DND-41 (cell line): ENCODE measurements around the gene CRYGS.
"Not testable (repeated sequence)": the region's sequence is repeated elsewhere in the genome, so short reads cannot be mapped to it uniquely, and the experiment has no call there.

ENCODE experiments used
- ATAC-seq: fragments of 200-7000 bp; cut with Tn5 transposase; 3 replicates; pipeline ENCODE4 v1.9.1; 2021; ENCODE audit warnings: low read depth; ENCODE audit not compliant: insufficient read depth
- DNase-seq: peaks from one replicate; pipeline ENCODE4 v3.0.0-alpha.2; 2020
- H2AFZ ChIP-seq: 2 replicates; pipeline ENCODE4 v1.6.0; 2012; ENCODE audit warnings: low read depth, low read length
- H3K27ac ChIP-seq: 2 replicates; pipeline ENCODE4 v1.5.1; 2012; ENCODE audit warnings: low read length, inconsistent platforms
- H3K27me3 ChIP-seq: fragments of 200-600 bp; sonication (generic); 2 replicates; pipeline ENCODE4 v1.6.0; 2012; ENCODE audit warnings: low read length, mild to moderate bottlenecking, inconsistent platforms; ENCODE audit not compliant: insufficient read depth, poor library complexity
- H3K36me3 ChIP-seq: 2 replicates; pipeline ENCODE4 v1.5.1; 2012; ENCODE audit warnings: low read length, inconsistent platforms; ENCODE audit not compliant: insufficient read depth
- H3K4me1 ChIP-seq: 2 replicates; pipeline ENCODE4 v1.5.1; 2012; ENCODE audit warnings: mild to moderate bottlenecking, low read length; ENCODE audit not compliant: insufficient read depth
- H3K4me2 ChIP-seq: 2 replicates; pipeline ENCODE4 v1.6.0; 2012; ENCODE audit warnings: mild to moderate bottlenecking, moderate library complexity, low read length, inconsistent platforms; ENCODE audit not compliant: insufficient read depth
- H3K4me3 ChIP-seq, 2 experiments: fragments of 200-600 bp in 1 of 2; shearing (Covaris generic) in 1 of 2; 2 replicates each; pipeline ENCODE4 v1.5.1; 2012 to 2016; ENCODE audit warnings: inconsistent platforms in 2 of 2, low read length in 2 of 2, mild to moderate bottlenecking in 2 of 2, low read depth in 1 of 2, moderate library complexity in 1 of 2
- H3K79me2 ChIP-seq: 2 replicates; pipeline ENCODE4 v1.6.0; 2012; ENCODE audit warnings: low read length, inconsistent platforms; ENCODE audit not compliant: insufficient read depth
- H3K9ac ChIP-seq: 2 replicates; pipeline ENCODE4 v1.6.0; 2012; ENCODE audit warnings: low read depth, mild to moderate bottlenecking, inconsistent platforms, low read length, moderate library complexity
- H3K9me3 ChIP-seq: 2 replicates; pipeline ENCODE4 v1.5.1; 2012; ENCODE audit warnings: low read length, moderate library complexity, mild to moderate bottlenecking, inconsistent platforms; ENCODE audit not compliant: insufficient read depth, severe bottlenecking
- H4K20me1 ChIP-seq: 2 replicates; pipeline ENCODE4 v1.6.0; 2012; ENCODE audit warnings: low read length; ENCODE audit not compliant: insufficient read depth
- CTCF ChIP-seq: IDR thresholded peaks from 2 replicates; pipeline ENCODE4 v1.5.1; 2012; ENCODE audit warnings: borderline replicate concordance, low read length, moderate library complexity, mild to moderate bottlenecking; ENCODE audit not compliant: poor library complexity, severe bottlenecking; ENCODE audit errors: extremely low read depth
- EZH2 ChIP-seq: IDR thresholded peaks from 3 replicates; pipeline ENCODE4 v1.6.1; 2012; ENCODE audit warnings: borderline replicate concordance, low read depth, mild to moderate bottlenecking, moderate library complexity, low read length, inconsistent platforms; ENCODE audit not compliant: severe bottlenecking

The CRYGS gene

DNA sequence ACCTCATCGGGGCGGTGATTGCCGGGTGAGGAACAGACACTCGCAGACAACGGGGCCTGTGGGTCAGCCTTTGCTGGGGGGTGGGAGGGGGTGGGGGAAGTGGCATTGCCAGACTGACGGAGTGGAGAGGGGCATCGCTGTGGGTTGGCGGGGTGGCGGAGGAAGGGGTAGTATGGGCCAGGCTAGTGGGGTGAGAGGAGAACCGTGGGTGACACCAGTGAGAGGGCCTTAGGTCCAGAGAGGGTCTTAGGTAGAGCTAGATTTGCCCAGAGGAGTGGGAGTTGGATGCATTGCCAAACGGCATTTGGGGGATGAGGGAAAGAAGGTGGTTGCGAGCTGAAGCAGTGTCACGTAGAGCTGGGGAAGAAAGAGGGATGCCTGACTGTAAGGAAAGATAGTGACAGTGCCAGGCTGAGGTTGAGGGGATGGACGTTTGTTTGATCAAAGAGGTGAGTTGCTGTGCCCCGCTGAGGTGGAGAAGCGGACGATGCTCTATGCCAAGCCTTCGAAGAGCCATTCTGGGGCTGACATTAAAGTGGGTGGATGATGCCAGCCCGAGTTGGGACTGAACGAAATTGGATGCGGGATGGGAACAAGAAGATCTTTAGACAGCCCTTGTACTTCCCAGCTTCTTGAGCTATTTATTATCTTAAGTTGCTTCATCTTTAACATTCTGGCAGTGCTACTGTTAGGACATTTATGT is 26.9 kb upstream of the CRYGS start:
- peak overlapping the region; percentile 93 for H3K4me2 ChIP-seq
- H3K27me3 ChIP-seq: no peaks in the 10 kb centered on the region
- peak overlapping the region; percentile 76 for H3K9ac ChIP-seq
- peak overlapping the region; percentile 64 to 75 for H3K4me3 ChIP-seq
- peak overlapping the region; percentile 89 for H2AFZ ChIP-seq
- peaks cover 65% of the 10 kb centered on the region for H3K79me2 ChIP-seq
- H3K4me1 ChIP-seq: peaks cover 48% of the 10 kb centered on the region
- ATAC-seq: no peak
- no peak for TF ChIP-seq CTCF
- no peak for TF ChIP-seq EZH2
- DNase-seq: no peak
- H4K20me1 ChIP-seq: peaks cover 3% of the 10 kb centered on the region; the same call in 1 of the 2 replicates
- H3K27ac ChIP-seq: peak overlapping the region; percentile 84
- peaks cover 37% of the 10 kb centered on the region for H3K36me3 ChIP-seq
- no peaks in the 10 kb centered on the region for H3K9me3 ChIP-seq

DNA sequence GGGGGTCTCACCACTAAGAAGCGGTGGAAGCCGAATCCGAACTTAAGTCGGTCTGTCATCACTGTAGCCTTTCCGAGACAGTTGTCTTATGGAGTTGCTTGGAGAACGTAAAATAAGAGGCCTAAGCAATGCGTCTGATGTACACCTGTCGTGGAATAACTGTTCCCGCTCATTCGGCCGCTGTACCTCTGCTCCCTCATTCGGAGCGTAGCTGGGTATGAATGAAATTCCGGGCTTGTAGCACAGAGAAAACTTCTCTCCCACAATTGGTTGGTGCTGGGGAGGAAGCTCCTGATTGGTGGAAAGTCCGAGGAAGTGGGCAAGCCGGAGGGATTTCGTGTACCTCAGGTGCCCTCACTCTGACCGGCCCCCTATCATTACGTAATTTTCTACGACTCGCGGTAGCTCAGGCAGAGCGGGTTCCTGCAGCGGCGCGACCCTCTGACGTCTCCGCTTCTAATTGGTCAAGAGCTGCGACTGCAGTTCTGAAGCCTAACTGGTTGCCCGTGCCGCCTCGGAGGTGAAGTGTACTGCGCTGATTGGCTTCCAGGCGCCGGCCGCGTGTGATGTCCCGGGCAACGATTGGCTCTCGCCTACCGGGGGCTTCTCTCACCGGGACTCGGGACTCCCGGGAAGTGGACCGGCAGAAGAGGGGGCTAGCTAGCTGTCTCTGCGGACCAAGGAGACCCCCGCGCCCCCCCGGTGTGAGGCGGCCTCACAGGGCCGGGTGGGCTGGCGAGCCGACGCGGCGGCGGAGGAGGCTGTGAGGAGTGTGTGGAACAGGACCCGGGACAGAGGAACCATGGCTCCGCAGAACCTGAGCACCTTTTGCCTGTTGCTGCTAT is 26.1 kb upstream of the CRYGS start, which contains the start of gene DNAJB11:
TSS of gene DNAJB11 (plus strand) at position 625 of the 845 bp plus-strand sequence. CDS start at position 803, 178 bp downstream.
- ATAC-seq (peak; percentile 86), DNase-seq (peak; percentile 99)
- H3K9ac ChIP-seq: peak within 1 kb of the TSS; percentile 76
- H3K9me3 ChIP-seq: no peaks in the 10 kb centered on the region
- H3K4me2 ChIP-seq: peak within 1 kb of the TSS; percentile 93
- peak within 1 kb of the TSS; percentile 89 for H2AFZ ChIP-seq
- peaks cover 3% of the 10 kb centered on the region; the same call in 1 of the 2 replicates for H4K20me1 ChIP-seq
- H3K79me2 ChIP-seq: peaks cover 73% of the 10 kb centered on the region
- peaks cover 29% of the 10 kb centered on the region for H3K36me3 ChIP-seq
- peaks cover 55% of the 10 kb centered on the region for H3K4me1 ChIP-seq
- H3K27me3 ChIP-seq: no peaks in the 10 kb centered on the region
- TF ChIP-seq CTCF (no peak), EZH2 (no peak)
- peak within 1 kb of the TSS; percentile 64 to 75 for H3K4me3 ChIP-seq
- peak within 1 kb of the TSS; percentile 84 for H3K27ac ChIP-seq

DNA sequence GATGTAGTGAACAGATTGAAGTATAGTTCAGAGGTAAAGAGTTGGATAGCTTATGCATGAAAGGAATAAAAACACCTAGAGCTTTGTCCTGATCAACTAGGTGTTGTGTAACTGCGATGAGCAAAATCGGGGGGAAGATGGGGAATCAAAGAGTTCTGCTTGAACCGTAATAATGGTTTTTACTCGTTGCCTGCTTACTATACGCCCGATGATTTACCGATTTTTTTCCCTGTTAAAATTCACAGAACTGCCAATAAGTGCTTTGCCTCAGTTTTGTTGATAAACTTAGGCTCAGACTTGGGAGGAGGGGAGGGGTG is 25.6 kb upstream of the CRYGS start:
- peak overlapping the region; percentile 76 for H2AFZ ChIP-seq
- H4K20me1 ChIP-seq: peaks cover 3% of the 10 kb centered on the region; the same call in 1 of the 2 replicates
- H3K27ac ChIP-seq: peak overlapping the region; percentile 82
- no peaks in the 10 kb centered on the region for H3K27me3 ChIP-seq
- peak overlapping the region; percentile 50 to 75 for H3K4me3 ChIP-seq
- no peak for ATAC-seq
- peaks cover 24% of the 10 kb centered on the region for H3K36me3 ChIP-seq
- peak overlapping the region; percentile 85 for H3K4me2 ChIP-seq
- TF ChIP-seq EZH2: no peak
- no peak for TF ChIP-seq CTCF
- H3K9me3 ChIP-seq: no peaks in the 10 kb centered on the region
- H3K9ac ChIP-seq: peak overlapping the region; percentile 63
- peaks cover 75% of the 10 kb centered on the region for H3K79me2 ChIP-seq
- peaks cover 58% of the 10 kb centered on the region for H3K4me1 ChIP-seq
- no peak for DNase-seq

- H2AFZ ChIP-seq, DNase-seq, H4K20me1 ChIP-seq, ATAC-seq, H3K9me3 ChIP-seq, H3K27me3 ChIP-seq: not testable (repeated sequence)
- Histone ChIP-seq H3K27ac (peak overlapping the region; percentile 82), H3K9ac (peak overlapping the region; percentile 63), H3K79me2 (peaks cover 79% of the 10 kb centered on the region), H3K4me3 (peak overlapping the region; percentile 50 to 75), H3K36me3 (peaks cover 20% of the 10 kb centered on the region), H3K4me1 (peaks cover 58% of the 10 kb centered on the region), H3K4me2 (peak overlapping the region; percentile 85)
These were observed 25.2 kb upstream of the CRYGS start for GRCh38 chr3:186569361-186569760.
